ENCODE measurements around the gene ERF. TPM values are rescaled to one million over a fixed set of nuclear protein-coding genes. Genes with fewer than 3 reads are reported as not detected.
A peak's percentile ranks its signal among the peaks of the same experiment; 100 is the strongest.

ERF gene
- total and polyA plus RNA-seq, 2 experiments from 2014 or later: 24.4 to 47.1 TPM

GRCh38 chr19:42272535-42272897 lies 17.6 kb upstream of the ERF start:
- 82% methylated on average over 8 of the region's 9 CpGs for WGBS (ENCODE audit: low lambda C conversion rate, missing lambda C conversion rate)
- H3K4me2 ChIP-seq: no peak overlapping the region
- no peak overlapping the region for H3K27ac ChIP-seq
- DNase-seq (ENCODE audit: low spot score): no peak
- no peaks in the 10 kb centered on the region for H3K9me3 ChIP-seq (ENCODE audit: low read depth)
- H3K79me2 ChIP-seq: peaks cover 66% of the 10 kb centered on the region
- no peaks in the 10 kb centered on the region for H3K36me3 ChIP-seq (replicated peaks; ENCODE audit: insufficient read depth, low read depth)
- H4K20me1 ChIP-seq (ENCODE audit: insufficient read depth, poor library complexity, severe bottlenecking): peaks cover 5% of the 10 kb centered on the region
- no peaks in the 10 kb centered on the region for H3K27me3 ChIP-seq
- TF ChIP-seq CTCF (IDR thresholded peaks at IDR 0.05; ENCODE audit: poor library complexity): no peak
- TF ChIP-seq EZH2 (IDR thresholded peaks at IDR 0.05; ENCODE audit: borderline replicate concordance): no peak
- TF ChIP-seq EZH2phosphoT487 (IDR thresholded peaks at IDR 0.05; ENCODE audit: low read depth, severe bottlenecking, unreplicated experiment): no peak
- H3K4me3 ChIP-seq: no peak overlapping the region
- peaks cover 24% of the 10 kb centered on the region for H3K4me1 ChIP-seq (ENCODE audit: insufficient read depth)
- no peaks in the 10 kb centered on the region for H3K9me2 ChIP-seq (replicated peaks; ENCODE audit: insufficient read depth)
- H2AFZ ChIP-seq: no peak overlapping the region

- H4K20me1 ChIP-seq (ENCODE audit: insufficient read depth, poor library complexity, severe bottlenecking): peaks cover 5% of the 10 kb centered on the region
- no peaks in the 10 kb centered on the region for H3K36me3 ChIP-seq (replicated peaks; ENCODE audit: insufficient read depth, low read depth)
- no peak overlapping the region for H3K4me2 ChIP-seq
- no peak overlapping the region for H3K4me3 ChIP-seq
- no peak overlapping the region for H3K27ac ChIP-seq
- no peak overlapping the region for H2AFZ ChIP-seq
- H3K9me2 ChIP-seq (replicated peaks; ENCODE audit: insufficient read depth): no peaks in the 10 kb centered on the region
- no peaks in the 10 kb centered on the region for H3K9me3 ChIP-seq (ENCODE audit: low read depth)
- peaks cover 61% of the 10 kb centered on the region for H3K79me2 ChIP-seq
- WGBS (ENCODE audit: low lambda C conversion rate, missing lambda C conversion rate): 98% methylated on average over 35 of the region's 35 CpGs
- no peak for TF ChIP-seq EZH2phosphoT487 (IDR thresholded peaks at IDR 0.05; ENCODE audit: low read depth, severe bottlenecking, unreplicated experiment)
- peaks cover 19% of the 10 kb centered on the region for H3K4me1 ChIP-seq (ENCODE audit: insufficient read depth)
- no peak for DNase-seq (ENCODE audit: low spot score)
- H3K27me3 ChIP-seq: no peaks in the 10 kb centered on the region
Measured at GRCh38 chr19:42271861-42272534, 17.1 kb upstream of the ERF start.

GRCh38 chr19:42271045-42271419 lies 16.1 kb upstream of the ERF start:
- H4K20me1 ChIP-seq (ENCODE audit: insufficient read depth, poor library complexity, severe bottlenecking): peaks cover 5% of the 10 kb centered on the region
- peaks cover 51% of the 10 kb centered on the region for H3K79me2 ChIP-seq
- H3K36me3 ChIP-seq (replicated peaks; ENCODE audit: insufficient read depth, low read depth): no peaks in the 10 kb centered on the region
- 84% methylated on average over 3 of the region's 3 CpGs for WGBS (ENCODE audit: low lambda C conversion rate, missing lambda C conversion rate)
- no peaks in the 10 kb centered on the region for H3K27me3 ChIP-seq
- TF ChIP-seq CTCF (IDR thresholded peaks at IDR 0.05; ENCODE audit: poor library complexity): no peak
- peak overlapping the region; percentile 88 for H3K4me2 ChIP-seq
- H2AFZ ChIP-seq: no peak overlapping the region
- peaks cover 17% of the 10 kb centered on the region for H3K4me1 ChIP-seq (ENCODE audit: insufficient read depth)
- H3K9me3 ChIP-seq (ENCODE audit: low read depth): no peaks in the 10 kb centered on the region
- peak overlapping the region; percentile 46 for H3K27ac ChIP-seq
- DNase-seq (ENCODE audit: low spot score): no peak
- H3K9me2 ChIP-seq (replicated peaks; ENCODE audit: insufficient read depth): no peaks in the 10 kb centered on the region
- no peak overlapping the region for H3K4me3 ChIP-seq

- Histone ChIP-seq H3K9me2 (replicated peaks; ENCODE audit: insufficient read depth) (no peaks in the 10 kb centered on the region), H3K4me1 (ENCODE audit: insufficient read depth) (peaks cover 17% of the 10 kb centered on the region), H3K9me3 (ENCODE audit: low read depth) (no peaks in the 10 kb centered on the region), H3K27me3 (no peaks in the 10 kb centered on the region), H3K4me2 (peak overlapping the region; percentile 88), H3K4me3 (peak overlapping the region; percentile 9), H4K20me1 (ENCODE audit: insufficient read depth, poor library complexity, severe bottlenecking) (peaks cover 5% of the 10 kb centered on the region), H2AFZ (no peak overlapping the region), H3K27ac (peak overlapping the region; percentile 45), H3K36me3 (replicated peaks; ENCODE audit: insufficient read depth, low read depth) (no peaks in the 10 kb centered on the region), H3K79me2 (peaks cover 46% of the 10 kb centered on the region)
- TF ChIP-seq EZH2phosphoT487 (IDR thresholded peaks at IDR 0.05; ENCODE audit: low read depth, severe bottlenecking, unreplicated experiment) (no peak), CTCF (IDR thresholded peaks at IDR 0.05; ENCODE audit: poor library complexity) (no peak), EZH2 (IDR thresholded peaks at IDR 0.05; ENCODE audit: borderline replicate concordance) (no peak)
- DNase-seq (ENCODE audit: low spot score): no peak
- 73% methylated on average over 18 of the region's 18 CpGs for WGBS (ENCODE audit: low lambda C conversion rate, missing lambda C conversion rate)
Measured at GRCh38 chr19:42270346-42271044, 15.6 kb upstream of the ERF start.
